ENCODE measurements around the gene OR11H7.
"Not testable (repeated sequence)": the region's sequence is repeated elsewhere in the genome, so short reads cannot be mapped to it uniquely, and the experiment has no call there.

Gene OR11H7

DNA sequence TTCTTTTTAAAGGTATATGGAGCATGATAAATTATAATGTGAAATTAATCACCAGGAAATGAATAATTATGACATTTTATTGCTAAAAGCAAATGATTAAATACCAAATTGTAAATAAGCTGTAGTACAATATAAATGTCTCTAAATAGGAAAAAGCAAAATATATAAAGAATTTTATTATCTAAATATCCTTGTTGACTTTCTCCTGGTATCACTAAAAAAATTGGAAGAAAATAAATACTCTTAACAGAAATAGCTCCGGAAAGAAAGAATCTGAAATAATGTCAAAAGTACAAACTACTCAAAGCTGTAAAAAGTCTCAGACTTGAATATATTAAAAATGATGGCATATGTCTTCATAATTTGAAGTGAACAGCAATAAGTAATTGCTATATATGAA is at the start of gene OR11H7:
Gene OR11H7, plus strand, starts transcription at position 301 of the 400 bp plus-strand sequence.
- no peak for DNase-seq (ENCODE audit: low read depth)

DNA sequence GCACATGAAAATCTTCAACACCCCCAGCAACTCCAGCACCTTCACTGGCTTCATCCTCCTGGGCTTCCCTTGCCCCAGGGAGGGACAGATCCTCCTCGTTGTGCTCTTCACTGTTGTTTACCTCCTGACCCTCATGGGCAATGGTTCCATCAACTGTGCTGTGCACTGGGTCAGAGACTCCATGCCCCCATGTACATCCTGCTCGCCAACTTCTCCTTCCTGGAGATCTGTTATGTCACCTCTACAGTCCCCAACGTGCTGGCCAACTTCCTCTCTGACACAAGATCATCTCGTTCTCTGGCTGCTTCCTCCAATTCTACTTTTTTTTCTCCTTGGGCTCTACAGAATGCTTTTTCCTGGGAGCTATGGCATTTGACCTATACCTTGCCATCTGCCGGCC is 49.6 kb upstream of the OR11H7 start:
- DNase-seq (ENCODE audit: low read depth): no peak

DNA sequence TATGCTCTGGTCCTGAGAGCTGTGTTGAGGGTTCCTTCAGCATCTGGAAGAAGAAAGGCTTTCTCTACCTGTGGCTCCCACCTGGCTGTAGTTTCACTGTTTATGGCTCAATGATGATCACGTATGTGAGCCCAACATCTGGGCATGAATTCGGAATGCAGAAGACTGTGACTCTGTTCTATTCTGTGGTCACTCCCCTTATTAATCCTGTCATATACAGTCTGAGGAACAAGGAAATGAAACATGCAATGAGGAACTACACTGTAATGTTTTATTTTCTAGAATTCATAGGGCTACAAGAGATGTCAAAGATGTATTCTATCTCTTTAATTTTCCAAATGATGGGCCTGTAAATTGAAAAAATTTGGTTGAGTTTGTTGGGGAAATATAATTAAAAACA is 48.9 kb upstream of the OR11H7 start:
- no peak for DNase-seq (ENCODE audit: low read depth)

DNA sequence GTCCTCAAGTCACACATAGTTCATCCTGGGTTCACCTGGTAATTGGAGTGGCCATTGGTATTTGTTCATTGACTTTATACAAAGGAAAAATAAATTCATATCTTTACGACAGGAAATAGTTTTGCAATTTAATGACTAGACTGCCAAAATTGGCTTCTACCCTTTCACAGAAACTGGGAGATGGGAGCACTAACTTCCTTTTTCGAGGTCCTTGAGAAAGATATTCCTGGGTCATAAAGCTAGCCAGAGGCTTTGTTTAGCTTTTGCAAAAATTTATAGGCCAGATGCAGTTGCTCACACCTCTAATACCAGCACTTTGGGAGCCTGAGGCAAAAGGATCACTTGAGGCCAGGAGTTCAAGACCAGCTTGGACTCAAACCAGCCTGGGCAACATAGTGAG is 48.3 kb upstream of the OR11H7 start:
- DNase-seq (ENCODE audit: low read depth): no peak

DNA sequence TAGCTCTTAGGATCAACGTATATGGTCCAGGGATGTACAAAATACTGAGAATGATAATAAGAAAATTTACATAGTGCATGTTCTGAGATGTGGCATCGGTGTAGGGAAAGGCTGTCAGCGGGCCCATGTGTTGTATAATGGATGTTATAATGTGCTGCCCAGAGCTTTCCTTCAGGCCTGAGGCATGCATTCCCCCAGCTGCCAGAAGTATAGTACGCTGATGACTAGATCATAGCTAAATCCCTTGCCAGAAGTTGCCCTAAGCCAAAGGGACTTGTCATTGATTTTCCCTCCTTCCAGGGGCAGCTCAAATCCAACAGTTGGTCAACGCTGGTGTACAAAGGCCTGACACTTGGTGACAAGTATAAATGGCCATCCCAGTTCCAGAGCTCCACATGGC is 44.6 kb upstream of the OR11H7 start:
- no peak for DNase-seq (ENCODE audit: low read depth)

DNA sequence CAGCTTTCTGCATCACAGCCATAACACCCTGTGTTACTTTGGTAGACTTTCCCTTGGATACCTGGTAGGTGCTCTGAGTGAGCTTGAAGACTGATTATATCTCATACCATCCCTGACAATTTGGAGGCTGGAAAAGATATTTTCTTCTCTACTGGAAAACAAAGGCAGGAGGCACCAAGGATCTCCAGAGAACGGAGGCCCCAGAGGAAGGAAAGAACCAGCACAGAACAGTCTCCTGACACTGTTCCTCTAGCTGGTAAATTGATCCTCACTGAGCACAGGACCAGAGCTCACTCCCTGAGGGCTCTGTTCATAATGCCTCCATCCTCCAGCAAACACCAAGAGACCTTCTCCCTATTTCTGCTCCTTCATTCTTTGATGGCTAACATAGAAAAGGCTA is 38.2 kb upstream of the OR11H7 start, which contains the start of gene OR11G2:
Gene OR11G2, plus strand, starts transcription at position 301 of the 400 bp plus-strand sequence. CDS start 6,542 bp downstream, outside the sequence.
- no peak for DNase-seq (ENCODE audit: low read depth)

DNA sequence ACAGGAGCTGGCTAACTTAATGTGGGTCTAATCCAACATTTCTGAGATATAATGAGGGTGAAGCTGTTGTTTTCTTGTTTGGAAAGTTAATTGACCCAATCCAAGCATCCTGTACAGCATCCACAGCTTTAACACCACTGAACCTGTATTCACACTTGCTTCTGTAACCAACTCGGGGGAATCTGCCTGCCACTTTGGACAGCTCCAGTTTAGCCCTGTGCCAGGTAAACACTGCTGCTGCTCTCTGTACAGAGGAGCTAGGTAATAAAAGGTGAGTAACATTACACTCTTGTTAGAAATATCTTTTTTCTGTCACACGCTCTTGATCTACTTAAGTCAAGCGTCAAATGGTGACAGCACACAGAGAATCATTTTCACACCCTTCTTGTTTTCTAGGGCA is 37.4 kb upstream of the OR11H7 start:
- no peak for DNase-seq (ENCODE audit: low read depth)

DNA sequence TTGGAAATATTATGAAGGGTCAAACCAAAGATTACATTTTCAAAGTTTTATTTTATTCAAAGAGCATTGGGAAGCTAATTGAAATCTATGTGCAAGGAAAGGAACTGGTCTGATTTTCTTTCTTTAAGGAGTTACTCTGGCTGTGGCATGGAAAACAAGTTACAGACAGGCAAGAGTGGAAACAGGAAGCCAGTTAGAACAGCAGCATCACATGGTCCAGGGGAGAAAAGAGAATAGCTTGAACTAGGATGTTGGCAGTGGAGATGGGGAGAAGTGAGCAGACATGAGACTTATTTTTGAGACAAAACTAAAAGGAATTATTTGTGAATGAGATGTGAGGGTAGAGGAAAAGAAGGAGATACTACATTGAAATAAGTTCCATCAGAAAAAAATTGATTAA is 34.7 kb upstream of the OR11H7 start:
- DNase-seq (ENCODE audit: low read depth): no peak

DNA sequence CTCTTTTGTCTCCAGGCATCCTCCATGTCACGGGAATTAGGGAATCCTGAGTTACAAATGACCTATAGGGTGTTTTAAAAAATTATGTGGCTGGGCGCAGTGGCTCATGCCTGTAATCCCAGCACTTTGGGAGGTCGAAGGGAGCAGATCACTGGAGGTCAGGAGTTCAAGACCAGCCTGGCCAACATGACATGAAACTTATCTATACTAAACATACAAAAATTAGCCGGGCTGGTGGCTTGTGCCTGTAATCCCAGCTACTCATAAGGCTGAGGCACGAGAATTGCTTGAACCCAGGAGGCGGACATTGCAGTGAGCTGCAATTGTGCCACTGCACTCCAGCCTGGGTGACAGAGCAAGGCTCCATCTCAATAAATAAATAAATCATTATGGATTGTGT is 33.6 kb upstream of the OR11H7 start:
- DNase-seq (ENCODE audit: low read depth): not testable (repeated sequence)

DNA sequence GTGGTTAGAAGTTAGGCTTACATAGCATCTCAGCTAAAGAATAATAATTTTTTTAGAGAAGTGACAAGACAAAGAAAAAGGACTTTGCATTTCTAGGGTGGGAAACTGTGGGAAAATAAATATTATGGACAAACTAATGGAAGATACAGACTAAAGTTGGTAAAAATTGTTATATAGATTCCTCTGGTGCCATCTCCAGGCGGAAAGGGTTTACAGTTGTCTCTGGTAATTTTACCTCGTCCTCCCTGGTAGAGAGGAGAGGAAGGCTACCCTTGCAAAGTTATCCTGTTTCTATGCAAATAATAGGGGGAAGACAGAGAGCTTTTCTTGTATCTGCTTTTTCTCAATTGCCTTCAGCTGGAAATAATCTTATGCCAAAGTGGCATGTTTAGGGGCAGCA is 32.9 kb upstream of the OR11H7 start:
- no peak for DNase-seq (ENCODE audit: low read depth)

DNA sequence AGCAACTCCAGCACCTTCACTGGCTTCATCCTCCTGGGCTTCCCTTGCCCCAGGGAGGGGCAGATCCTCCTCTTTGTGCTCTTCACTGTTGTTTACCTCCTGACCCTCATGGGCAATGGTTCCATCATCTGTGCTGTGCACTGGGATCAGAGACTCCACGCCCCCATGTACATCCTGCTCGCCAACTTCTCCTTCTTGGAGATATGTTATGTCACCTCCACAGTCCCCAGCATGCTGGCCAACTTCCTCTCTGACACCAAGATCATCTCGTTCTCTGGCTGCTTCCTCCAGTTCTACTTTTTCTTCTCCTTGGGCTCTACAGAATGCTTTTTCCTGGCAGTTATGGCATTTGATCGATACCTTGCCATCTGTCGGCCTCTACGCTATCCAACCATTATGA is 31.3 kb upstream of the OR11H7 start:
- DNase-seq (ENCODE audit: low read depth): no peak

DNA sequence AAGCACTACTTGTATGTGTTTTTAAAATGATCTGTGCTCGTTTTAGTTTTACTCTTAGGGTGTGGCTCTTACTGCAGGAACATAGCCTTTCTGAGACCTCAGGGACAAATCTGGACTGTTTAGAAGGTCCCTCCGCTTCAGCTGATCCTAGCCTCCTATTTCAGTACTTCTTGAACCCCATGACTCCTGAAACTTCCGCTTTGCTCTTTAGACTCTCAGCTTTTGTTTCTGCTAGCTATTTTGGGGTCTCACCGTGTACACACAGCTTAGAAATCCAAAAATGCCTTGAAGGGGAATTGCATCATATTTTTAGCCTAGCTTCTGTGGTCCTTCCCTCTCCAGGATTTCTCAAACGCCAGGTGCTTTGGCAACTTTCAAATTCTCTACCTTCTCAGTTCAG is 29.8 kb upstream of the OR11H7 start:
- no peak for DNase-seq (ENCODE audit: low read depth)

DNA sequence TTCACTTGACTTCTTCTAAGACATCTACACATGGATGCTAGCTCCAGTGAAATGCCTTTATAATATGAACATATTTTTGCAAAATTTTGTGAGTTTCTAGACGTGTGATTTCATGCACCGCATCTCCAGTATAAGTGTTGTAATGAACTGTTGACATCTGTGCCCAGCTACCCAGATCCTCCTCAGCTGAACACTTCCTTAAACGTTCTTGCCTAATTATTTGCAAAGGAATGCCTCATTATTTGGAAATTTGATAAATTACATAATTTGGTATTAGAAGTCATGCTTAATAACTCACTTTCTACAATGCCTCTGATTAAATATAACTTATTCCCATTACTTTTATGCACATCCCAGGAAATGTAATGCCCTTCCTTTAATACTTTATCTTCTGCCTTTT is 24.1 kb upstream of the OR11H7 start:
- no peak for DNase-seq (ENCODE audit: low read depth)

DNA sequence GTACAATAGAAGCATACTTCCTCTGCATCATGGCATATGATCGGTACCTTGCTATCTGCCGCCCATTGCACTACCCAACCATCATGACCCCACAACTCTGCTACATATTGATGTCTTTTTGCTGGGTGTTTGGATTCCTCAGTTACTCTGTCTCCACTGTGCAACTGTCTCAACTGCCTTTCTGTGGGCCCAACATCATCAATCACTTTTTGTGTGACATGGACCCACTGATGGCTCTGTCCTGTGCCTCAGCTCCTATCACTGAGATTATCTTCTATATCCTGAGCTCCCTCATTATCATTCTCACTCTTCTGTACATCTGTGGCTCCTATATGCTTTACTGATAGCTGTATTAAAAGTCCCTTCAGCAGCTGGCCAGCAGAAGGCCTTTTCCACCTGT is 19.2 kb upstream of the OR11H7 start:
- DNase-seq (ENCODE audit: low read depth): no peak

DNA sequence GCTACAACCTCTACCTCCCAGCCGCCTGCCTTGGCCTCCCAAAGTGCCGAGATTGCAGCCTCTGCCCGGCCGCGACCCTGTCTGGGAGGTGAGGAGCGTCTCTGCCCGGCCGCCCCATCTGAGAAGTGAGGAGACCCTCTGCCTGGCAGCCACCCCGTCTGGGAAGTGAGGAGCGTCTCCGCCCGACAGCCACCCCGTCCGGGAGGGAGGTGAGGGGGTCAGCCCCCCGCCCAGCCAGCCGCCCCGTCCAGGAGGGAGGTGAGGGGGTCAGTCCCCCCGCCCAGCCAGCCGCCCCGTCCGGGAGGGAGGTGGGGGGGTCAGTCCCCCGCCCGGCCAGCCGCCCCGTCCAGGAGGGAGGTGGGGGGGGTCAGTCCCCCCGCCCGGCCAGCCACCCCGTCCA is 16.4 kb upstream of the OR11H7 start:
- not testable (repeated sequence) for DNase-seq (ENCODE audit: low read depth)

DNA sequence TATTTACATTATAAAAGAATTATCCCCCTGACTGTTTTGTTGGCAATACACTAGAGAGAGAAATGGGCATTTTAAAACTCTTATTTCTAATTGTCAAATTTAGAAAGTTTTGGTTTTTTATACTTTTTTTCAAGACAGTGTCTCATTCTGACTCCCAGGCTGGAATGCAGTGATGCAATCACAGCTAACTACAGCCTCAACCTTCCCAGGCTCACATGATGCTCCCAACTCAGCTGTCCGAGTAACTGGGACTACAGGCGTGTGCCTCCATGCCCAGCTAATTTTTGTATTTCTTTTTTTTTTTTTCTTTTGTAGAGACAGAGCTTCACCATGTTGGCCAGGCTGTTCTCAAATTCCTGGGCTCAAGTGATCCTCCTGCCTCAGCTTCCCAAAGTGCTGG is 13.6 kb upstream of the OR11H7 start:
- DNase-seq (ENCODE audit: low read depth): peak; percentile 13

DNA sequence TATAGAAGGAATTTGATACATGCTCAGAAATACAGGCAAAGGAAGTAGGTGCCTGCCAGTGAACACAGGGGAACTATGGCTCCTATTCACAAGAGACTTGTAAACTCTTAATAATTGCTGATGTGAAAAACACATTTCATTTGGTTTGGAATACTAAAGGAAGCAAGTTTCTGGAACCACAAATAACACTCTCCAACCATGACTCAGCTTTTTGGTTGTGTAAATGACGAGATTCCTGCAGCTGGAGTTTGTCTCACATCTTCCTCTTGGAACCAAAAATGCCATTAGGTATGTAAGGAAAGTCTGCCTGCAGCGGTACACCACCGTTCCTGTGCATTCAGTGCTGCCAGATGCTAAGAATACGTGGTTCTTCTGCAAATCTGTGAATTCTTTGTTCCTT is 9.7 kb upstream of the OR11H7 start:
- peak; percentile 5 for DNase-seq (ENCODE audit: low read depth)

DNA sequence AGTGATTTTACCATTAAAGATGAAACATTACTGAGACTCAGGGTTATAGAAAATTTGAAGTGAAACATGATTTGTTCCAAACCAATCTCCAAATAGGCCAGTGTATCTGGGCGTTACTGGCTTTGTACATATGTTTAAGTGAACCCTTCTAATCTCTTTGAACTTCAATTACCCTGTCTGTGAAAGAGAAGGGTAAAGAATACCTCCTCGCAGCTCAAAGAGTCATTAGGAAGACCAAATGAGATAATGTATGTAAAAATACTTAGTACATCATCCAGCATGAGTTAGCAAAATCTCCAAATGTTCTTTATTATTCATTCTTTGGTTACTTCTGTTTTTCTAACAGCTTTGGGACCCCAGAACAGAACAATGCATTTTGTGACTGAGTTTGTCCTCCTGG is 5.4 kb upstream of the OR11H7 start, which contains the start of gene OR11H6:
Gene OR11H6, plus strand, starts transcription at position 301 of the 400 bp plus-strand sequence. Its CDS starts 0 bp downstream, at position 301.
- no peak for DNase-seq (ENCODE audit: low read depth)

DNA sequence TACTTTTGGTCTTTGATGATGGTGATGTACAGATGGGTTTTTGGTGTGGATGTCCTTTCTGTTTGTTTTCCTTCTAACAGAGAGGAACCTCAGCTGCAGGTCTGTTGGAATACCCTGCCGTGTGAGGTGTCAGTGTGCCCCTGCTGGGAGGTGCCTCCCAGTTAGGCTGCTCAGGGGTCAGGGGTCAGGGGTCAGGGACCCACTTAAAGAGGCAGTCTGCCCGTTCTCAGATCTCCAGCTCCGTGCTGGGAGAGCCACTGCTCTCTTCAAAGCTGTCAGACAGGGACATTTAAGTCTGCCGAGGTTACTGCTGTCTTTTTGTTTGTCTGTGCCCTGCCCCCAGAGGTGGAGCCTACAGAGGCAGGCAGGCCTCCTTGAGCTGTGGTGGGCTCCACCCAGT is 6.6 kb downstream of the OR11H7 start:
- DNase-seq (ENCODE audit: low read depth): not testable (repeated sequence)

DNA sequence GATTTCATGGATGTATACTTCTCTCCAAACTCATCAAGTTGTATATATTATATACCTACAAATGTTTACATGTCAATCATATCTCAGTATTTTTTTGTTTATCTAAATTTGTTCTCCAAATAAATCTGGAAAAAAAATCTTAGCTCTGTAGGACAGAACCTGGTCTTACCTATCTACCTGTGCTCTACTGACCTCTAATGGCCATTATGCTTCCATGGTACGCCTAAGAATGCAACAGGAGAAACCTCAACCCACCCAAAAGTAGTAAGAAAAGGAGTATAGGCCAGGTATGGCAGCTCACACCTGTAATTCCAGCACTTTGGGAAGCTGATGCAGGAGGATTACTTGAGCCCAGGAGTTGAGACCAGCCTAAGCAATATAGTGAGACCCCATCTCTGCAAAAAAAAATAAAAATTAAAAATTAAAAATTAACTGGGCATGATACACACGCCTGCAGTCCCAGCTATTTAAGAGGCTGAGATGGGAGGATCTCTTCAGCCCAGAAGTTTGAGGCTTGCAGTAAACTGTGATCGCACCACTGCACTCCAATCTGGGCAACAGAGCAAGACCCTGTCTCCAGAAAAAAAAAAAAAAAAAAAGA is 19.0 kb downstream of the OR11H7 start:
- DNase-seq (ENCODE audit: low read depth): no peak

DNA sequence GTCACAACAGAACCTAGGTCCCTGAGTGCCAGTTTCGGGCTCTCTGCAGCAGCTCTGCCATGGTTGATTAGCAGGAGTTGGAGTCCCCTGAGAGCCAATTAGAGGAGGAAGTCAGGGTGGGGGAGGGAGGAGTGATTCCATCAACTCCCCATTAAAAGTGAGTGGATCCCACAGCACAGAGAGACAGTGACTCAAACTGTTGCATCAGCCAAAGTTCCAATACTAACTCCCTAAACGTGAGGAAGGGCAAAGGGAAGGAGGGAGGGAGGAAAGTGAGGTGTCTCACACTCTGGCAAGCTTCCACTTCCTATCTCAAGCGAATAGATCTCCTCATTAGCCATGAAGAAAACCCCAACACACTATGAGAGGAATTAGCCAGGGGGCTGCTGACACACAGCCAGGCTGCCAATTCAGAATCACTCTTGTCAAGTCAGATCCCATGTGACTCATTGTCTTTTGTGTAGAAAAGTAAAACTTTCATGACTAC is 33.9 kb downstream of the OR11H7 start:
- DNase-seq (ENCODE audit: low read depth): peak; percentile 74

DNA sequence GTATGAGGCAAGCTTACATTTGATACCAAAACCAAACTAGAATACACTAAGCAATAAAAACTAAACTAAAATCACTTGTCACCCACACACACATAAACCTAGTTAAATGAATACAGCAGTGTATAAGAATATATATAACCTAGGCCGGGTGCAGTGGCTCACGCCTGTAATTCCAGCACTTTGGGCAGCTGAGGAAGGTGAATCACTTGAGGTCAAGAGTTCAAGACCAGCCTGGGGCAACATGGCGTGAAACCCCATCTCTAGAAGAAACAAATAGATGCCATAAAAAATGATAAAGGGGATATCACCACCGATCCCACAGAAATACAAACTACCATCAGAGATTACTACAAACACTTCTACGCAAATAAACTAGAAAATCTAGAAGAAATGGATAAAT is 35.6 kb downstream of the OR11H7 start:
- DNase-seq (ENCODE audit: low read depth): not testable (repeated sequence)

DNA sequence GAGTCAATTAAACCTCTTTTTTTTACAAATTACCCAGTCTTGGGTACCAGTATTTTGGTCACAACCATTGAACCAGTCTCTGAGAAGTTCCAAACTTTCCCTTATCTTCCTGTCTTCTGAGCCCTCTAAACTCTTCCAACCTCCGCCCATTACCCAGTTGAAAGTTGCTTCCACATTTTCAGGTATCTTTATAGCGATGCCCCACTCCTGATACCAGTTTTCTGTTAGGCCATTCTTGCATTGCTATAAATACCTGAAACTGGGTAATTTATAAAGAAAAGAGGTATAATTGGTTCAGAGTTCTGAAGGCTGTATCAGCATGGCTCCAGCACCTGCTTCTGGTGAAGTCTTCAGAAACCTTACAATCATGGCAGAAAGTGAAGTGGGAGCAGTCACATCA is 45.3 kb downstream of the OR11H7 start:
- DNase-seq (ENCODE audit: low read depth): no peak

DNA sequence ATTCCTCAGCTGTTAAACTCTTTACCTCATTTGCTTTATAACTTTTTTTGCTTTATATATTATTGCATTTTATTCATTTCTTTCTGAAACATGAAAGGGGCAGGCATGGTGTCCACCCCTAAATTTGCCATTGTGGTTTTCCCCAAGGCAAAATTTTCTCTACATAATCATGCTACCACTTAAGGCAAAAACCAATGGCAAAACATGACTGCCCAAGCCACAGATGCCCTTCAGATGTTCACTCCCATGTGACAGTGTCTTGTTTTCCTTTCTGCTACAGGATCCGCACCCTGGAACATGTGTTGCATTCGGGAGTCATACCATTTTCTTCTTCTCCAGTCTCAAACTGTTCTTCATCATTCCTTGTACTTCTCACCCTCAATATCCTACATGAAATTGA is 48.6 kb downstream of the OR11H7 start:
- DNase-seq (ENCODE audit: low read depth): no peak
